ENCODE measurements around the gene LZTS3.
A peak's percentile ranks its signal among the peaks of the same experiment; 100 is the strongest.
"Not testable (repeated sequence)": the region's sequence is repeated elsewhere in the genome, so short reads cannot be mapped to it uniquely, and the experiment has no call there.

The LZTS3 gene

DNA sequence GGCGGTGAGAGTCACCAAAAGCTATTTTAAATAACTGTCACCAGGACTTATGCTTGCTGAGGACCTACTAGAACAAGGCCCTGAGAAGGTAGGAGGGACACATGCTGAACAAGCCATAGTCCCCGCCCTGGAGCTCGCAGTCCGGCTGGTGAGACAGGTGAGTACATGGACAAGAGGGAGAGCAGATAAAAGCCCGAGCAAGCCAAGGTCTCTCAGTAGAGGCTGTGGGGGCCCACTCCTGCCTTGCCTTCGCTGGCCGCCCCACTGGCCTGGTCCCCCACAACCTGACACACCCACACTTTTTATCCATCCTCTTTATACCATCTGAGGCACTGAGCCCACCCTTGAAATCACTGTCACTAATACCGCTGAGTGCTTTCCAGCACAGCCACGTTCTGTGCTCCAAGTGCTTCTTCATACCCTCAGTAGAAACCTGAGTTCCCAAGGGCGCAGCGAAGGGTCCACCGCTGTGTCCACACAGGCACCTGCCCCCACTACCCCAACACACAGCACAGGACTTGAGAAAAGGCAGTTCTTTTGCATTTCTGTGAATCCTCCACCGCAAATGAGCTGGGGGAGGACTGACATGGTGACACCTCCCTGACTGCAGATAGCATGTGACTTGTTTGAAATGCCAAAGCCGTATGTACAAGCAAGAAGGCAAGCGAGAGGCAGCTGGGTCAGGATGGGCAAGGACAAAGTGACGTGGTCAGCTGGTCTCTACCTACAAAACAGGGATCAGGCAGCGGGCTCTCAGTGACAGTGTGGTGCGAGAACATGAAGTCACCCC, 19.1 kb upstream of the LZTS3 start:
- no peak for DNase-seq (ENCODE audit: low spot score)

DNA sequence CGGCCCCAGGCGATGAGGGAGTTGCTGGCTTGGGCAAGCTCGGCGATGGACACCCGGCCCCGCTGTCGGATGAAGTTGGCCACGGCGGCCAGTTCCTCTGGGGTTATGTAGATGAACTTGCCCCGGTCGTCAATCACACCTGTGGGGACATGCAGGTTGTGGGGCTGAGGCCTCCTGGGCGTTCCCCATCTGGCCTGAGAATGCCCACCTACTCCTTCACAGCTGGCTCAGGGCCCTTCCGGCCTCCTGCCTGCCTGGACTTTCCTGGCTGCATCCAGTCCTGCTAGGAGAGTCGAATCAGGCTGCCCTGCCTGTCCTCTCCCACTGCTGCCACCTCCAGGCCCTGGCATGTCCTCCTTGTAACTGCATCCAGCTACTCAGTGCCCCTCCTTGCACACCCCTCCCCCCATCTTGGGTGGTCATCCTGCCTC, 17.3 kb upstream of the LZTS3 start:
- no peak for DNase-seq (ENCODE audit: low spot score)

DNA sequence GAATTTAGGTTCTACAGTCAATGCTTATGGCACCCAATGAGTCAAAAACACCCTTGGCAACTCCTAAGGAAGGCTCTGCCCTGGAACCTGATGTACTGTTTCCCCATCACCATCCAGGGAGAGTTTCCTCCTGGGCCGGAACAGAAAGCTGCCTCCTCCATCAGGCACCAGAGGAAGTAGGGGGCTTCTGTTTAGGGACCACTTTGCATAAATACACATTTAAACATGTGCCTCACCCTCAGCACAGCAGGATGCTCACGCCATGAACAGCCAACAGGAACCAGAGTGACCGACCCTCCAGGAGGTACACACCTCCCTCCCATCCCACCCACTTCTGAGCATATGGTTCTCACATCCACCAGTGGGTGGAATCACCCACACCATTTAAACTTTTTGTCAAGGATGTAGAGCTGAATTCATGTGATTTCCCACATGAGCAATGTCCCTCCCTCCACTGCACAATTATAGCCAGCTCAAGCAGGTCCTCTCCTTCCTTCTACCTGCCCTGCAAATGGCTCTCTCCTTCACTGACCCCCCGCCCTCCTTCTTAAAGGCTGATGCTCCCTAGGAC, 16.3 kb upstream of the LZTS3 start:
- no peak for DNase-seq (ENCODE audit: low spot score)

DNA sequence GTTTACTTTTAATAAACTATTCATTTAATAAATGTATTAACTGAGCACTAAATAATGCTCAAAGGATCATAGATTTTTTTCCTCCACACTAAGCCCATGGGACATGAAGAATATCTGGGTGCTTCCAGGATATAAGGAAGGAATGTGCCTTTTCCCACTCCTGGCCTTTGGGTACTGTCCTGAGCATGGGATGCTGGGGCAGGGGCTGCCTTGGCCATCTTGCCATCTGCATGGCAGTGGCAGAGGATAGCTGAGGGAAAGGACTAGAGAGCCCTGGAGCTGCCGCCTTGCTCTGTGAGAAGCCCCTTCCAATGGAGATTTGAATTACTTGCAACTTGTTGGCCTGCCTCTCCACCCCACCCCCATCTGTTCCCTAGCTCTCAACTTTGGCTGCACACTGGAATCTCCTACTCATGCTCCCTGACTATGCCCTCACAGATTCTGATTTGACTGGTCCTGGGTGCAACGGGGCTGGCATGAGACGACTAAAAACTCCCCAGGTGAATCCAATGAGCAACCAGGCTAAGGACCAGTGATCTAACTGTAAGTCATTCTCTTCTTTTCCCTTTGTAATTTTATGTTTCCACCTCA, 15.6 kb upstream of the LZTS3 start:
- no peak for DNase-seq (ENCODE audit: low spot score)

DNA sequence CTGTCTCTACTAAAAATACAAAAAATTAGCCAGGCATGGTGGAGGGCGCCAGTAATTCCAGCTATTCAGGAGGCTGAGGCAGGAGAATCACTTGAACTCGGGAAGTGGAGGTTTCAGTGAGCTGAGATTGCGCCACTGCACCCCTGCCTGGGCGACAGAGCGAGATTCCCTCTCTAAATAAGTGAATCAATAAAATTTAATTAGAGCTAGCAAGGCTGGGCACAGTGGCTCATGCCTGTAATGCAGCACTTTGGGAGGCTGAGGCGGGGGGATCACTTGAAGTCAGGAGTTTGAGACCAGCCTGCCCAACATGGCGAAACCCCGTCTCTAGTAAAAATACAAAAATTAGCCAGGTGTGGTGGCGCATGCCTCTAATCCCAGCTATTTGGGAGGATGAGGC, 14.5 kb upstream of the LZTS3 start:
- DNase-seq (ENCODE audit: low spot score) = not testable (repeated sequence)

DNA sequence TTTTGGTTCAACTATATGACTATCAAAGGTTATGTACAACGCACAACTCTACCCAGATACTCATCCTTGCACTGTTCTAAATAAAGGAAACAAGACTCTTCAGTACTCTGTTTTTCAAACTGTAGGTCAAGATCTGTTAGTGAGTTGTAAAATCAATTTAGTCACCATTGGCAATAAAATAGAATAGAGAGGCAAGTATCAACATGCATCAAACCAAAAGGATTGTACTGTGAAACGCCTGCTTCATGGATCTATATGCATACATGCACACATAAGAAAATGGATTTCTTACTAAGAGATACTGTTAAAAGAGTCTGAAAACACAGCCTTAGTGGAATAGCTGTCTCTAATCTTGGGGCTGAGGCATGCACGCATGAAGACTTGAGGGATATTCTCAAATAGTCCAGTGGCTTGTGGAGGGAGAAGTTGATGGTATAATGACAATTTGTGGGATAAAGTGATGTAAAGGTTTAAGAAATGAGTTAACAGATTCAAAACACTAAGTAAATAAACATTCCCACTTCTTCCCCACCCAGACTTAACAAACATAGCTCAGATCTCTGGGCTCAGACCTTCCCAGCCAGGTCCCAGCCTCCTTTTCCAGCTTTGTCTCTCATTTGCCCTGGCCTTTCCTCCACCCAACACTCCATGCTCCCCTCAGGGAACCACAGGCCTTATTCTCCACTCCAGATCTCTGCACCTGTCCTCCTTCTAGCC, 10.7 kb upstream of the LZTS3 start:
- DNase-seq (ENCODE audit: low spot score) = no peak

DNA sequence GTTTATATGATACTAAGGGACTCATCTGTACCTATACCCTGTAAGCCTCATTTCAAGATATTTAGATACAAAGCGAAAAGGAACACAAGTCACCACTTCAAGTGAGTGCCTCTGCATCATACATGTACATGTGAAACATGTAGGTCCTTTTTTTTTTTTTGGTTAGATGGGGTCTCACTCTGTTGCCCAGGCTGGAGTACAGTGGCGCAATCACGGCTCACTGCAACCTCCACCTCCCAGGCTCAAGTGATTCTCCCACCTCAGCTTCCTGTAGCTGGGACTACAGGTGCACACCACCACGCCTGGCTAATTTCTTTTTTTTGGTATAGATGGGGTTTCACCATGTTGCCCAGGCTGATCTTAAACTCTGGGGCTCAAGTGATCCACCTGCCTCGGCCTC, 9.1 kb upstream of the LZTS3 start:
- not testable (repeated sequence) for DNase-seq (ENCODE audit: low spot score)

DNA sequence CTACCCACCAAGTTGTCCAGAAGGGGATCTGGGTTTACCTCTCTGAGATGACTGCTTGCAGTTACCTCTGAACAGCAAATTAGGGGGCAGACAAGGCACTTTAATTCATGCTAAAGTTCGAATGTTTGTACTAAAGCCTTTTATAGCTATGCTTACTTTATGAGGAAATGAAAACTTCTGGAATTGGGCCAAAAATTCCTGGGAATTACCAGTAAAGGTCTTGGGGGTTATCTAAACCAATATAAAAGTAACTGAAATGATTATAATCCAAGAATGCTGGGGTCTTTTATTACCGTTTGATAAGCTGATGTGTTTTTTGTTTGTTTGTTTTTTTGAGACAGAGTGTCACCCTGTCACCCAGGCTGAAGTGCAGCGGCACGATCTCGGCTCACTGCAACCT, 7.9 kb upstream of the LZTS3 start:
- DNase-seq (ENCODE audit: low spot score) = no peak

DNA sequence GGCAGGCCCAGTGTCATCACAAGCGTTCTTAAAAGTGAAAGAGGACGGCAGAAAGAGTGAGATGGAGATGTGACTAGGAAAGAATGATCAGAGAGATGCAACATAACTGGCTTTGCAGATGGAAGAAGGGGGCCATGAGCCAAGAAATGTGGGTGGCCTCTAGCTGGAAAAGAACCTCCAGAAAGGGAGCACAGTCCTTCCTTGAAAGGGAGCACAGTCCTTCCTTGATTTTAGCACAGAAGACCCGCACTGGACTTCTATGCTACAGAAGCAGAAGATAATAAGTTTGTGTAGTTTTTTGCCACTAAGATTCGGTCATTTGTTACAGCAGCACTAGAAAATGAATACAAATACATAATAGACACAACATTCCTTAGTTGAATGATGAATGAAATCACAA, 7.0 kb upstream of the LZTS3 start:
- DNase-seq (ENCODE audit: low spot score) = no peak

DNA sequence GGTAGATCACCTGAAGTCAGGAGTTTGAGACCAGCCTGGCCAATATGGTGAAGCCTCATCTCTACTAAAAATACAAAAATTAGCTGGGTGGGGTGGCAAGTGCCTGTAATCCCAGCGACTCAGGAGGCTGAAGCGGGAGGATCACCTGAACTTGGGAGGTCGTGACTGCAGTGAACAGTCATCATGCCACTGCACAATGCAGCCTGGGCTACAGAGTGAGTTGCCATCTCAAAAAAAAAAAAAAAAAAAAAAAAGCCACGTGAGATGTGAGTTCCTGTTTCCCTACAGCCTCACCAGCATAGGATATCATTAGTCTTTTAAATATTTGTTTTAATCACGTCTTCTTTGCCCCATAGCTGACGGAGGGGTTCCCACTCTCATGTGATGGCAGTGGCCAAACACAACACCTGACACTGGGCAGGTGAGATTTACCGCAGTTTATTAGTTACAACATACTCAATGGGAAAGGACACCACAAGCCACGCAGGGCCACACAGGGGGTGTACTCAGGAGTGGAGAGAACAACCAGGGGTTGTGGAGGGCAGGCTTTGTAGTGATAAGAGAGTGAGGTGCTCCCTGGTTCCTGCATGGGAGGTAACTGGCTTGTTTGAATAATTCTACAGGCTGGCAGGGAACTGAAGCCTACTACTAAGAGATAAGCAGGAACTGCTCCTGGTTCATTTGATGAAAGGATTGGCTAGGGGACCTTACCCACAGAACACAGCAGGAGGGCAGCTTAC, 4.6 kb upstream of the LZTS3 start:
- DNase-seq (ENCODE audit: low spot score) = no peak

DNA sequence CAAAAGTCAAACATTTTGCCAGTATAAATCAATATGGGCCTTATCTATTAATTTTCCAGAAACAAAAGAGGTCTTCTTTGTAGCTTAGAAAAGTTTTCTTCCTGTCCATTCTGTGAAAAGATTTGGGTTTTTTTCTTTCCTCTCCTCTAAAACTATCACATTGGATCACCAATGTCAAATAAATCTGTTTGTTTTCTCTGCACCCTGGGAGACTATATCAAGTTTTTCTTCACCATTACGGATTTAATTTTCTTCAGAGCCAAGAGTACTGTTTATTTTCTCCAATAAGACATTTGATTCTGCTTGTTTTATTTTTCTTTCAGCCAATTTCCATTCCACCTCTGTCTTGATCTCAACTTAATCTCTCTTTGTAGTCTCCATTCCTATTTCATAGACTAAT, 1.9 kb upstream of the LZTS3 start:
- no peak for DNase-seq (ENCODE audit: low spot score)

DNA sequence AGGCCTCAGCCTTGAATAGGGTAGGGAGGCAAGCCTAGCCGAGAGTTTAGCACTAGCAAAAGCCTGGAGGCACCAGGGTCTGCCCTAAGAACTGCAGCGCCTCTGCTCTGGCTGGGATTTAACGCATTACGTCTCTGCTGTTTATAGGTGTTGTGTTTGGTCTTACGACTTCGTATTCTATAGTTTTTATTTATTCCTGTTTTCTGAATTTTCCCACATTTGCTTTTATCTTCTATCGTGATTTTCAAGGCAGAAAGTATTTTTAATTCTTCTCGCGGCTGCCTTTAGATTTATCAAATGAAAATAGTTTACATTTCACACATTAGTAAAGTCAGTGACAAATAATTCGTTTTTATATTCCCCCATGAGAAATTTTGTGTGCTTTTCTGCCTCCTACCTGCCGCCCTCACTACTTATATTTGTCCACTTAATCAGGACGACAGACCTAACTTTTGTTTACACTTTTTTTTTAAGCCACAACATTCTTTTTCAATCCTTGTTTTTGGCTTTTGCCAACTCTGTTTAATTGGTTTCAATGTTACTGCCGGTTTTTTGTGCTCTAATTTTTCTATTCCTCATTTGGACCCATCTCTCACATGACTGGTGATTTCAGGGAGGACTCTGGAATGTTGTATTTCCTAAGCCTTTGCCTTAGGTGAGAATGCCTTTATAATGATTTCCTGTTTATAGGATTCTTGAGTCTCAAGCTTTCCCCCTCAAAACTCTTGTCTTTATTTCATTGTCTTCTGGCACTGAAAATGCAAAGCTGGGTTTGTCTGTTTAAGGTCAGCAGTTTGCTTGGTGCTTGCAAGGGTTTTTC, 1.3 kb upstream of the LZTS3 start:
- no peak for DNase-seq (ENCODE audit: low spot score)

DNA sequence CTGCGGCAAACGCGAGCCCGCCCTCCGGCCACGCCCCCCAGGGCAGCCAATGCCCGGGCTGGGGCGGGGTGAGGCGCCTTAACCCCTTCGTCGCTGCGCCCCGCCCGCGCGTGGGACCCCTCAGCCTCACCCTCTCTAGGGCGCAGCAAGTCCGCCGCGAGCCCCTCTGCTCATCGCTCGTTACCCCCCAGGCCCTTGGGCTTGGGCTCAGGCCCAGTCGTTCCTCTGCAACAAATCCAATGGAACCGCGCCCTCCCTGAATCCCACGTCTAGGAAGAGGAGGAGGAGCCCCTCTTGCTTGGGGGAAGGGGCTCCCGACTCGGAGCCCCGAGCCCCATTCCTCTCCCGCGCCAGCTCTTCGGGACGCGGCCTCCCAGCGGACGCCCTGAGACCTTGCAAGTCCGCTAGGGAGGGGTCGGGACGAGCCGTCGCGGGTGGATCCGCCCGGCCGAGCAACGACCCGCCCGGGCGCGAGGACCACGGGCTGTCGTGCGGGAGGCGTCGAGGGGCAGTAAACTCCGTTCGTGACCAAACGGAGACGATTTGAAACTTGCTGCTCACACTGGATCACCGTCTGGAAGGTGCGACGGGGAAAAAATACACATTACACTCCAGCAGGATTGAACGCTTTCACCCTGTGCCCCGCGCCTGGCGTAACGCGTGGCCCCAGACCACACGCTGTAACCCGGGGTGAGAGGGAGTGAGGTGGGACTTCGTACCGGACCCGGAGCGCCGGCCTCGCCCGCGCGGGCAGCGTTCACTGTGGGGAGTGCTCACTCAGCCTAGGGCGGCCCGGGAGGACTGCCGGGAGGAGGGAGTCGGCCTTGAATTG, 477 bp upstream of the LZTS3 start:
- DNase-seq (ENCODE audit: low spot score) = peak; percentile 95

DNA sequence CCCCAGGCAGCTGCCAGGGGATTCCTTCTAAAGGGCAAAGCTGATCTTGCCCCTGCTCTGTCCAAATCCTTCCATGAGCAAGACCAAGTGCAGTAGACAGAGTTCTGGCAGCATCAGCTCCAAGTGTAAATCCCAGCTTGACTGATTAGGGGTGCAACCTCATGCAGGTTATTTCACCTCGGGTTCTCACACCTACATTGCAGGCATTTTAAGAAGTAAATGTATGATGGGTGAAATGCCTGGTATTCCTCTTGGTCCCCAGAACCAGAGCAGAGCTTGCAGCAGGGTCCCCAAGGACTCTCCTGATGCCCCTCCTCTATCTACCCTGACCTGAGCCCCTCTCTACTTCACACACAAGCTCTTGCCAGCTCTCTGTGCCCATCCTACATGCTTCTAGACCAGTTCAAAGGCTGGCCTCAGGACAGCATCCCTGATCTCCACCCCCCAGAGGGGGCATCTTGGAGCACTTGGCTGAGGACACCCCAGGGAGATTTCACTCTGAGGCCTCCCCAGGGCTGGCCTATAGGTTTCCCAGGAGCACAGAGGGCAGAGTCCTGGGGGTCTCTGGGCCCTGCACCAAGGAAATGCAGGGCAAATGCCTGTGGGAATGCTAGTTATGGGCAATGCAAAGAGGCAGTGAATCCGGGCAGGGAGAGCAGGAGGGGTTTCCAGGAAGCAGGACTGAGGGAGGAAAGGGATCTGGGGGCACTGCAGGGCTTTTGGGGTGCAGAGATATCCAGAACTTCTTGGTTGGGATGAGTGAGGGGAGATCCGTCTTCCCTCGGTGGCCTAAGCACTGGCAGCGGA, 1.0 kb downstream of the LZTS3 start:
- DNase-seq (ENCODE audit: low spot score) = no peak

DNA sequence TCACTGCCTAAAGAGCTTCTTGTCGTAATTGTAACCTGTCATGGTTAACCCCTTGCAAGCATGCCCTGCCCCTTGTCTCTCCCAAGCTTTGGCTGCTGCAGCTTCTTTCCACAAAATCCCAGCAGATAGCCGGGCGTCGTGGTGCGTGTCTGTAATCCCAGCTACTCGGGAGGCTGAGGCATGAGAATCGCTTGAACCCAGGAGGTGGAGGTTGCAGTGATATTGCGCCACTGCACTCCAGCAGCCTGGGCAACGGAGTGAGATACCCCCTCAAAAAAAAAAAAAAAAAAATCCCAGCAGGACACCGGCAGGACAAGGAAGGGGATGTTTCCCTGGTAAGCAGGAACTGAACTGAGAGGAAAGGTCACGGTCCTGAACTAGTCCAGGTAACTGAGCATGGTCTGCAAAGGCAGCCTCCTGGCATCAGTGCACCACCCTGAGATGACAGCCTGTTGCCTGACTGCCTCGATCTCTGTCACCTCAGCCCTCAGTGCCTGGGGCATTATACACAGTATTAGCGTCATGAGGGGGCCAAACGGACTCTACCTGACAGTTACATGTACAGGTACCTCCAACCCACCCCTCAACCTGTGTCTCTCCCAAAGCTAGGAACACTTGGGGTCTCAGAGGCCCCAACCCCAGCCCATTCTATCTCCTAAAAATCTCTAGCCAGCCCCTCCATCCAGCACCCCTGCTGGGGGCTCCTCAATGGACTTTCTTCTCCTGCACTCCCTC, 1.8 kb downstream of the LZTS3 start:
- DNase-seq (ENCODE audit: low spot score) = no peak

DNA sequence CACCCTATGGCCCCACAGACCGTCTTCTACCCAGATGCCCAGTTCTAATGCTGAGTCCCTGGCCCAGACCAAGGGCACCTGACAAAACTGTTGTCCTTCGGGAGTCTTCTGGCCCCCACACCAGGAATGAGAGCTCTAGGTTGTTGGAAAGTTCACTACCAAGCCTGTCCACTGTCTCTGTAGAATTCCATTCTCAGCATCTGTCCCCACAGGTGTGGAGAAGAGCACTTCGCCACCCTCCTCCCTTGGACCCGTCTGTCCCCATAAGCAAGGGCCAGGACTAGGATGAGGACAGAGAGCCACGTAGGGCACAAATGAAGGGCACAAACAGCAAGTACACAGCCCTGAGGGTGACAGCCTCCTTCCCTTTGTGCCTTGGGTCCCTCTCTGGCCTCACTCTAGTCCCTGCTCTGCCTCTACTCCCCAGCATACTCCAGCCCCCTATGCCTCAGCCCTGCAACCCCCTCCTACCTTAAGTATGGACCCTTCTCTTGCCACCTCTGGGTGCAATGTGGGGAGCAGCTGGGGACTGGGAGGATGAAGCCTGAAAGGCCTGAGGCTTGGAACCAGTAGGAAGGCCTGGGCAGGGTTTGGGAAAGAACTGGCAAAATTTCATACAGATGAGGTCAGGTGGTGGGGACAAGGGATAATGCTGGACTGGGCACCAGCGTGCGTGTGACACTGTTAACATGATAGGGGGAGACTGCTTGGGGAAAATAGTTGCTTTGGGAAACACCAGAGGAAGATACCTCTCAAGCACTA, 4.3 kb downstream of the LZTS3 start:
- no peak for DNase-seq (ENCODE audit: low spot score)

DNA sequence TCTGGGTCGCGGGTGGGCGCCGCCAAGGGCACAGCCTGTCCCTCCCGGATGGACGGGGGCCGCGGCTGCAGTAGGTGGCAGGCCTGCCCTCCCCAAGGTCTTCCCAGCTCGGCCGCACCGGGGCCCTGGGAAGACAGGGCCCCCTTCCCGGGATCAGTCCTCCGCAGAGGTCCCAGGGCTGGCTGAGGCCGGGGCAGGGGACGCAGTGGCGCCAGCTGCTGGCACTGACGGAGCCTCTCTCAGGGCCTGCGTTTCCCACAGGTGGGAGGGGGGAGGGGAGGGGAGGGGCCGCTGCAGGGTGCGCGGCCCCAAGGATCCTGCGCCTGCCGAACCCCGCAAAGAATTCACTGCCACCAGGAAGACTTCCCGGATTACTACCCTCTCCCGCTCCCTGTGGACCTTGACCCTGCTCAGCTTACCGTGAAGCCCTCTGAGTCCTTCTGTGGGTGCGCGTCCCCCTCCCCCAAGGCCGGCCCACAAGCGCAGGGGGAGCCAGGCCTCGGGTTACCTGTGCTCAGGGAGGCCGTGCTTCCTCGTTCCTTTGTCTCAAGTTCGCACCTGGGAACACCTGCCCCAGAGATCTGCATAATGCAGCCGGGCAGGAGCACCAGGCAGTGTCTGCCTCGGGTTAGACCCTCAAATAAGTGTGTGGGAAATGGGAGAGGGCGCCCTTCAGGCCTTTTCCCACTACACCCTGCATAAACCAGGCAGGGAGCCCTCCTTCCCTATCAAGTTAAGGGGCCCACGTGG, 5.1 kb downstream of the LZTS3 start:
- no peak for DNase-seq (ENCODE audit: low spot score)

DNA sequence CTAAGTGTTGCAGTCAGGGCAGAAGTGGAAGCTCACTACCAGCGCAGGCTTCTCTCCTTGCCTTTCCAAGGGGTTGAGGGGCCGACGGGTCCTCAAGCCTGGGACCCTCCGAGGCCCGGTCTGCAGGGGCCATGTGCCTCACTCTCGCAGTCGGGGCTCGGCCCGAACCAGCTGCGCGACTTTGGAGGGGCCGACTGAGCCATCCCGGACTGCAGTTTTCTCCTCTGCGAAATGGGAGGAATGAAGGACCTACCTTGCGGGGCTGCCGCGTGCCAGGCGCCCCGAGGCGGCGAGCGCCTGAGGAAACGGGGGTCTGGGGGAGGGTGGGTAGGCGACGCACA, 5.6 kb downstream of the LZTS3 start:
- DNase-seq (ENCODE audit: low spot score) = no peak

All from hepatic stellate cell (primary cell).